ENCODE data around the gene CMTR2.
"Not testable (repeated sequence)": the region's sequence is repeated elsewhere in the genome, so short reads cannot be mapped to it uniquely, and the experiment has no call there.

CMTR2 gene

GRCh38 chr16:71288890-71289731, at the start of gene CMTR2:
Gene CMTR2, minus strand, starts transcription at chr16:71289402. Its CDS starts 3,482 bp downstream, at chr16:71285920.
- DNase-seq (ENCODE audit: low read depth, low spot score): peak; percentile 91

- DNase-seq (ENCODE audit: low read depth, low spot score): no peak
These were observed 49.4 kb upstream of the CMTR2 start for GRCh38 chr16:71338632-71339031.

GRCh38 chr16:71338193-71338592, 49.0 kb upstream of the CMTR2 start:
- DNase-seq (ENCODE audit: low read depth, low spot score): no peak

GRCh38 chr16:71337631-71338030, 48.4 kb upstream of the CMTR2 start:
- DNase-seq (ENCODE audit: low read depth, low spot score): no peak

- DNase-seq (ENCODE audit: low read depth, low spot score): no peak
These were observed 38.9 kb upstream of the CMTR2 start for GRCh38 chr16:71328151-71328550.

- DNase-seq (ENCODE audit: low read depth, low spot score): no peak
These were observed 38.5 kb upstream of the CMTR2 start for GRCh38 chr16:71327720-71328119.

- no peak for DNase-seq (ENCODE audit: low read depth, low spot score)
These were observed 30.8 kb upstream of the CMTR2 start for GRCh38 chr16:71319999-71320398.

GRCh38 chr16:71315269-71315668, 26.1 kb upstream of the CMTR2 start:
- DNase-seq (ENCODE audit: low read depth, low spot score): no peak

- not testable (repeated sequence) for DNase-seq (ENCODE audit: low read depth, low spot score)
These were observed 24.4 kb upstream of the CMTR2 start for GRCh38 chr16:71313591-71313990.

GRCh38 chr16:71311553-71312158, 22.5 kb upstream of the CMTR2 start:
- no peak for DNase-seq (ENCODE audit: low read depth, low spot score)

- DNase-seq (ENCODE audit: low read depth, low spot score): no peak
These were observed 14.7 kb upstream of the CMTR2 start for GRCh38 chr16:71303938-71304337.

GRCh38 chr16:71297341-71297634, 8.1 kb upstream of the CMTR2 start:
- no peak for DNase-seq (ENCODE audit: low read depth, low spot score)

- no peak for DNase-seq (ENCODE audit: low read depth, low spot score)
These were observed 7.6 kb upstream of the CMTR2 start for GRCh38 chr16:71296584-71297340.

GRCh38 chr16:71295950-71296349, 6.7 kb upstream of the CMTR2 start:
- no peak for DNase-seq (ENCODE audit: low read depth, low spot score)

GRCh38 chr16:71293919-71294318, 4.7 kb upstream of the CMTR2 start:
- no peak for DNase-seq (ENCODE audit: low read depth, low spot score)

GRCh38 chr16:71292095-71292494, 2.9 kb upstream of the CMTR2 start:
- DNase-seq (ENCODE audit: low read depth, low spot score): not testable (repeated sequence)

- no peak for DNase-seq (ENCODE audit: low read depth, low spot score)
These were observed 495 bp upstream of the CMTR2 start for GRCh38 chr16:71289732-71290062.

GRCh38 chr16:71288570-71288889, 672 bp downstream of the CMTR2 start:
- DNase-seq (ENCODE audit: low read depth, low spot score): no peak

- DNase-seq (ENCODE audit: low read depth, low spot score): no peak
These were observed 1.3 kb downstream of the CMTR2 start for GRCh38 chr16:71287911-71288310.

- no peak for DNase-seq (ENCODE audit: low read depth, low spot score)
These were observed 1.7 kb downstream of the CMTR2 start for GRCh38 chr16:71287454-71287853.

- no peak for DNase-seq (ENCODE audit: low read depth, low spot score)
These were observed 5.6 kb downstream of the CMTR2 start for GRCh38 chr16:71283612-71284011.

GRCh38 chr16:71282943-71283342, 6.3 kb downstream of the CMTR2 start:
- no peak for DNase-seq (ENCODE audit: low read depth, low spot score)
